Glutamatergic neuron (in vitro differentiated cells): Measurements from ENCODE around the gene C2. TPM values are rescaled to one million over a fixed set of nuclear protein-coding genes. Genes with fewer than 3 reads are reported as not detected.
A peak's percentile ranks its signal among the peaks of the same experiment; 100 is the strongest.

Experiments
- DNase-seq: peaks from one replicate; pipeline ENCODE4 v3.0.0; 2022
- H3K27ac Mint-ChIP-seq: one replicate; pipeline ENCODE4 v1.8.0; 2020; ENCODE audit warnings: mild to moderate bottlenecking, mixed read lengths, inconsistent platforms; ENCODE audit not compliant: unreplicated experiment
- H3K27me3 Mint-ChIP-seq: one replicate; pipeline ENCODE4 v1.8.0; 2020; ENCODE audit warnings: mild to moderate bottlenecking, moderate library complexity, mixed read lengths, inconsistent platforms; ENCODE audit not compliant: unreplicated experiment
- H3K36me3 Mint-ChIP-seq: one replicate; pipeline ENCODE4 v1.8.0; 2020; ENCODE audit warnings: mild to moderate bottlenecking, mixed read lengths, inconsistent platforms; ENCODE audit not compliant: unreplicated experiment
- H3K4me1 Mint-ChIP-seq: one replicate; pipeline ENCODE4 v1.8.0; 2020; ENCODE audit warnings: mild to moderate bottlenecking, low read depth, mixed read lengths, inconsistent platforms; ENCODE audit not compliant: unreplicated experiment
- H3K4me3 Mint-ChIP-seq: one replicate; pipeline ENCODE4 v1.8.0; 2020; ENCODE audit warnings: mild to moderate bottlenecking, mixed read lengths, inconsistent platforms; ENCODE audit not compliant: unreplicated experiment
- H3K9me3 Mint-ChIP-seq: one replicate; pipeline ENCODE4 v1.8.0; 2020; ENCODE audit warnings: mild to moderate bottlenecking, moderate library complexity, mixed read lengths, inconsistent platforms; ENCODE audit not compliant: unreplicated experiment
- total RNA-seq: library from RNA; stranded (reverse); fragmentation: NEBNext Ultra II Directional; extraction: Animal tissue kit (Norgen Biotek cat#: 25700); gene quantifications from one replicate; pipeline ENCODE4 v1.2.1, GENCODE V29; 2021; ENCODE audit not compliant: unreplicated experiment
- TF ChIP-seq, protein P1 (sequence below): fragments of 200-600 bp; sonication (generic); IDR thresholded peaks from one replicate; pipeline ENCODE4 v1.5.0; 2021; ENCODE audit not compliant: partially characterized antibody, unreplicated experiment

The C2 gene
- total RNA-seq, 1 donor from 2014 or later, result not detected

DNA sequence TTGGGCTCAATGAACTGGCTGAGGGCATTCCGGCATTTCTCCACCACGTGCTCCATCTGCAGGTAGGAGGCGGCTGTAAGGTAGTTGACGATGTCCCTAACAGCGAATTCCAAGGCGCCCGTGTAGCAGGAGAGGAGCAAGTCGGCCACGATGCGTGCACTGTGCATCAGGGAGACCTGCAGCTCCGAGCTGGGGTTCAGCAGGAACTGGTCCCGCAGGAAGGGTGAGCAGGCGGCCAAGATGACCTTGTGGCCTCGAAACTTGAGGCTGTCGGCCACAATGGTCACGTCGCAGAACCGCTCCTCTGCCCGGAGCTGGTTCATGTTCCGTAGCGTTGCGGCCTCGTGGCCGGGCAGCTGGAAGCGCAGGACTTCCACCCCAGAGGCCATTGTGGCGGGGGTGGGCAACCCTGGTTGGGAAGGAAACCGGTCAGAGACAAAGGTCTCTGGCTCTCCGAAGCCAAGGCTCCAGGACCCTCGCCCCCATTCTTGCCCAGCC, 26.6 kb upstream of the C2 start:
- Mint-ChIP-seq H3K4me3 (peak overlapping the region; percentile 68), H3K36me3 (no peaks in the 10 kb centered on the region), H3K27ac (no peak overlapping the region), H3K9me3 (peaks cover 11% of the 10 kb centered on the region), H3K4me1 (peaks cover 3% of the 10 kb centered on the region), H3K27me3 (peaks cover 10% of the 10 kb centered on the region)
- TF ChIP-seq, protein P1, sequence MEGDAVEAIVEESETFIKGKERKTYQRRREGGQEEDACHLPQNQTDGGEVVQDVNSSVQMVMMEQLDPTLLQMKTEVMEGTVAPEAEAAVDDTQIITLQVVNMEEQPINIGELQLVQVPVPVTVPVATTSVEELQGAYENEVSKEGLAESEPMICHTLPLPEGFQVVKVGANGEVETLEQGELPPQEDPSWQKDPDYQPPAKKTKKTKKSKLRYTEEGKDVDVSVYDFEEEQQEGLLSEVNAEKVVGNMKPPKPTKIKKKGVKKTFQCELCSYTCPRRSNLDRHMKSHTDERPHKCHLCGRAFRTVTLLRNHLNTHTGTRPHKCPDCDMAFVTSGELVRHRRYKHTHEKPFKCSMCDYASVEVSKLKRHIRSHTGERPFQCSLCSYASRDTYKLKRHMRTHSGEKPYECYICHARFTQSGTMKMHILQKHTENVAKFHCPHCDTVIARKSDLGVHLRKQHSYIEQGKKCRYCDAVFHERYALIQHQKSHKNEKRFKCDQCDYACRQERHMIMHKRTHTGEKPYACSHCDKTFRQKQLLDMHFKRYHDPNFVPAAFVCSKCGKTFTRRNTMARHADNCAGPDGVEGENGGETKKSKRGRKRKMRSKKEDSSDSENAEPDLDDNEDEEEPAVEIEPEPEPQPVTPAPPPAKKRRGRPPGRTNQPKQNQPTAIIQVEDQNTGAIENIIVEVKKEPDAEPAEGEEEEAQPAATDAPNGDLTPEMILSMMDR, result no peak
- DNase-seq, result no peak

DNA sequence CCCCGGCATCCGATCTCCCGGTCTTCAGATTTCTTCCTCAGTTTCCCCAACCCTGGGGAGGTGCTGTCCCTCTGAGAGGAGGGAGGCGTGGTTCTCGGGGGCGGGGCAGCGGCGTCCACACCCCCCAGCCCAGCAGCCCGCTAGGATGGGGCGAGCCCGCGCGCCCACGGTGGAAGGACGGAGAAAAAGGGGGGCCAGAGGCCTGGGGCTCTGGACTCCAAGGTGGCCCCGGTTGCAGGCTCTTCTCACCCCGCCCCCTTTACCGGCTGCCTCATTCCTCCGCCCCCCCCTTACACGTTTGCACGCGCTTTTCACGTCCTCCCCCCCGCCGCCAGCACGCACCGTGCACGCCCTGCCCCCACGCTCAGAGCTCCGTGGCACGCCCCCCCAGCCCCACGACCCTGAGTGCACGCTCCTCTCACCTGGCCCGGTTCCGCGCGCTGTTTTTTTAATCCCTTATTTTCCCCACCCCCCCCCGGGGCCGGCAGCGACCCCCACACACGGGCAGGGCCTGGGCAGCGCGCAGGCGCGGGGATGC, 26.0 kb upstream of the C2 start:
- H3K27me3 Mint-ChIP-seq, result peaks cover 15% of the 10 kb centered on the region
- H3K27ac Mint-ChIP-seq, result no peak overlapping the region
- H3K4me1 Mint-ChIP-seq, result peaks cover 3% of the 10 kb centered on the region
- H3K9me3 Mint-ChIP-seq, result peaks cover 13% of the 10 kb centered on the region
- peak overlapping the region; percentile 68 for H3K4me3 Mint-ChIP-seq
- DNase-seq, result no peak
- TF ChIP-seq, protein P1, result no peak
- H3K36me3 Mint-ChIP-seq, result no peaks in the 10 kb centered on the region

DNA sequence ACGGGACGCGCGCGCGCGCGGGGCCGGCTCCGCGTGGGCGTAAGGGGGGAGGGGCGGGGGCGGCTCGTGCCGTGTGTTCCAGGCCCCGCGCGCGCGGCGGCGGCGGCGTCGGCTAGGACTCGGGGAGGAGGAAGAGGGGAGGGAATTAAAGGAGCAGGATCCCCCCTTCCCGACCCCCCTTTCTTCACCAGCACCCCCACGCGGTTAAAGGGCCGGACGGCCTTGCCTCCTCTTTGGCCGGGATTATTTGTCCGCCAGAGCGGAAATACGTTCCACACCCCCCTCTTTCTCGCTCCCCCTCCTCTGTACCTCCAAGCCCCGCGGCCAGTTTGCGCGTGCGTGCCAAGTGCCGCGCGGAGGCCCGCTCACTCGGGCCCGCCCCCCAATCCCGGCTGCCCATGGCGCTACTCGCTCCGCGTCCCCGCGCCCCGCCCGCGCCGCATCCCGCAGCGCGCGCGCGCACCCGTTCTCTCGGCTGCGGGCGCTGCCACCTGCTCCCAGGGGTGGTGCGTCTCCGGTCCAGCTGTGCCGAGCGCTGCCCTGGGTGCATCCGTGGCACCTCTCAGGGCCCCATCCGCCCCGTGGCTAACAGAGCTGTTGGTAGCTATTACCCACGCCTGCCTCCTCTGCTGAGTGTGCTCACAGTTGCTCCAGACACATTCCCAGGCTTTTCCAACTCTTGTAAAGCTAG, 25.4 kb upstream of the C2 start, which contains the start of gene ZBTB12:
Gene ZBTB12, minus strand, starts transcription at position 134 of the 691 bp plus-strand sequence. CDS start 781 bp downstream, outside the sequence.
- Mint-ChIP-seq H3K36me3 (no peaks in the 10 kb centered on the region), H3K4me1 (peaks cover 3% of the 10 kb centered on the region), H3K27me3 (peaks cover 15% of the 10 kb centered on the region), H3K27ac (peak within 1 kb of the TSS; percentile 69), H3K4me3 (peak within 1 kb of the TSS; percentile 96), H3K9me3 (peaks cover 13% of the 10 kb centered on the region)
- TF ChIP-seq, protein P1, result no peak
- peak; percentile 91 for DNase-seq

DNA sequence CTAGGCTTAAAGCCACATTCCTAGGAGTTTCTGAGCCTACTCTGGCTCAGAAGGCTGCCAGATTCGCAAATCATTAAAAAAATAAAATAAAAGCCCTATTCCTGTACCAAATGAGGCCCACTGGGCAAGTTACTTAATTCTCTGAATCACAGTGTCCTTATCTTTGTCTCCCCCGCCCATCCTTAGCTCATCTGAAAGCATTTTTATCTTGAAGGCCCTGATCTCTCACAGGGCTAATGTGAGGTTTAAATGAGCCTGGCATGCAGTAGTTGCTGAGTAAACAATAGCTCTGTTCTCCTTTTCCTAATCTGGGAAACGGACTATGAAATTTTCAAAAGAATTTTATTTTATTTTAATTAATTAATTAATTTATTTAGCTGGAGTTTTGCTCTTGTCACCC, 23.6 kb upstream of the C2 start:
- Mint-ChIP-seq H3K27ac (no peak overlapping the region), H3K36me3 (no peaks in the 10 kb centered on the region), H3K27me3 (peaks cover 10% of the 10 kb centered on the region), H3K9me3 (peaks cover 9% of the 10 kb centered on the region), H3K4me1 (peaks cover 3% of the 10 kb centered on the region), H3K4me3 (no peak overlapping the region)
- TF ChIP-seq, protein P1, result no peak
- DNase-seq, result no peak

DNA sequence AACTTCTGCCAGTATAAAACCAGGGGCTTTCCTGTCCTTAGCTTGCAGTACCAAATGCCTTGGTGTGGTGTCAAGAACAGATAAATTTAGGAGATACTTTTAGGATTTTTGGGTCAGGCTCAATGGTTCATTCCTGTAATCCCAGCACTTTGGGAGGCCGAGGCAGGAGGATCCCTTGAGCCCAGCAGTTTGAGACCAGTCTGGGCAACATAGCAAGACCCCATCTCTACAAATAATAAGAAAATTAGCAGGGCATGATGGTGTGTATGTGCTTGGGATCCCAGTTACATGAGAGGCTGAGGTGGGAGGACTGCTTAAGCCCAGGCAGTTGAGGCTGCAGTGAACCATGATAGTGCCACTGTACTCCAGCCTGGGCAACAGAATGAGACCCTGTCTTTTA, 22.5 kb upstream of the C2 start:
- Mint-ChIP-seq H3K27me3 (peaks cover 10% of the 10 kb centered on the region), H3K9me3 (peaks cover 9% of the 10 kb centered on the region), H3K4me1 (peaks cover 3% of the 10 kb centered on the region), H3K27ac (no peak overlapping the region), H3K4me3 (no peak overlapping the region), H3K36me3 (no peaks in the 10 kb centered on the region)
- TF ChIP-seq, protein P1, result no peak
- DNase-seq, result no peak
